H1 (cell line): ENCODE measurements around the gene NEUROG1. TPM values are rescaled to one million over a fixed set of nuclear protein-coding genes. Genes with fewer than 3 reads are reported as not detected.

Experiments used
- CTCF ChIA-PET: fragments of 300-600 bp; sonication (Branson Sonifier 250); formaldehyde crosslinking; loops from one replicate; lab custom pipeline; 2021; ENCODE audit not compliant: partially characterized antibody; lab: Charles Lee
- POLR2A ChIA-PET: fragments of 300-600 bp; sonication (Branson Sonifier 250); formaldehyde crosslinking; loops from one replicate; lab custom pipeline; 2021; ENCODE audit warnings: inconsistent platforms; ENCODE audit not compliant: partially characterized antibody; lab: Charles Lee
- DNase-seq, 2 experiments: peaks; one replicate each; pipeline versions ENCODE4 v3.0.0 to v3.0.0-alpha.2; 2010 to 2022; ENCODE audit warnings: low spot score in 2 of 2, low read depth in 1 of 2, mixed read lengths in 1 of 2
- FAIRE-seq: peaks from 2 replicates; lab custom pipeline; 2011; peaks lifted over from hg19 to GRCh38; lab: Jason Lieb, UNC
- H2AFZ ChIP-seq: 2 replicates; pipeline ENCODE4 v1.8.1; 2012; ENCODE audit warnings: low read length, inconsistent platforms
- H2AK5ac ChIP-seq: 2 replicates; pipeline ENCODE4 v1.6.1; 2013; ENCODE audit warnings: low read depth, low read length
- H2BK120ac ChIP-seq: replicated peaks from 2 replicates; pipeline ENCODE3; 2013; ENCODE audit warnings: low read depth, low read length, inconsistent platforms
- H2BK12ac ChIP-seq: 2 replicates; pipeline ENCODE4 v1.6.1; 2013; ENCODE audit warnings: low read depth, low read length
- H2BK15ac ChIP-seq: 2 replicates; pipeline ENCODE4 v1.6.1; 2013; ENCODE audit warnings: low read length
- H2BK20ac ChIP-seq: 2 replicates; pipeline ENCODE4 v1.6.1; 2013; ENCODE audit warnings: low read length
- H2BK5ac ChIP-seq: 2 replicates; pipeline ENCODE4 v1.6.1; 2013; ENCODE audit warnings: low read depth, low read length
- H3K14ac ChIP-seq: 2 replicates; pipeline ENCODE4 v1.6.1; 2013; ENCODE audit warnings: inconsistent platforms; ENCODE audit not compliant: insufficient read length
- H3K18ac ChIP-seq: 2 replicates; pipeline ENCODE4 v1.6.1; 2013; ENCODE audit warnings: low read length; ENCODE audit errors: extremely low read depth
- H3K23ac ChIP-seq: 2 replicates; pipeline ENCODE4 v1.6.1; 2013; ENCODE audit warnings: inconsistent platforms; ENCODE audit not compliant: insufficient read length
- H3K23me2 ChIP-seq: 2 replicates; pipeline ENCODE4 v1.6.1; 2013; ENCODE audit warnings: low read depth, low read length
- H3K27ac ChIP-seq: 2 replicates; pipeline ENCODE4 v1.6.1; 2011; ENCODE audit warnings: low read depth, low read length, inconsistent platforms
- H3K27me3 ChIP-seq, 4 experiments: replicated peaks in 1 of 4; 1 replicate in 1 of 4; 2 replicates in 3 of 4; pipeline versions ENCODE4 v1.6.1 to v1.8.1; 2011 to 2013; ENCODE audit warnings: low read length in 3 of 4, mild to moderate bottlenecking in 3 of 4, inconsistent platforms in 2 of 4, mixed read lengths in 2 of 4, moderate library complexity in 1 of 4; ENCODE audit not compliant: control insufficient read depth in 3 of 4, insufficient read depth in 3 of 4; ENCODE audit errors: extremely low read depth in 1 of 4
- H3K36me3 ChIP-seq, 4 experiments: 2 replicates each; pipeline versions ENCODE4 v1.6.1 to v1.8.1; 2011 to 2013; ENCODE audit warnings: mild to moderate bottlenecking in 4 of 4, low read length in 3 of 4, moderate library complexity in 2 of 4, control low read depth in 1 of 4, inconsistent platforms in 1 of 4; ENCODE audit not compliant: insufficient read depth in 4 of 4, control insufficient read depth in 2 of 4
- H3K4ac ChIP-seq: replicated peaks from 2 replicates; pipeline ENCODE3; 2013; ENCODE audit warnings: low read length, low read depth, mixed read lengths, inconsistent platforms; ENCODE audit not compliant: insufficient read length
- H3K4me1 ChIP-seq, 4 experiments: replicated peaks in 1 of 4; 1 replicate in 1 of 4; 2 replicates in 3 of 4; pipeline versions ENCODE4 v1.6.1 to v1.8.1; 2011 to 2013; ENCODE audit warnings: low read length in 3 of 4, inconsistent platforms in 2 of 4, mixed read lengths in 1 of 4; ENCODE audit not compliant: insufficient read depth in 4 of 4, control insufficient read depth in 3 of 4
- H3K4me2 ChIP-seq, 2 experiments: 2 replicates each; pipeline versions ENCODE4 v1.6.1 to v1.8.1; 2011 to 2013; ENCODE audit warnings: low read depth in 2 of 2, low read length in 2 of 2, control low read depth in 1 of 2, inconsistent platforms in 1 of 2, mild to moderate bottlenecking in 1 of 2; ENCODE audit not compliant: insufficient read depth in 1 of 2
- H3K4me3 ChIP-seq, 4 experiments: fragments of 200-600, 300-600 bp in 1 of 4; sonication (generic), shearing (Covaris generic), sonication (Bioruptor Twin) in 1 of 4; 2 replicates each; pipeline versions ENCODE4 v1.5.1 to v1.8.1; 2011 to 2016; ENCODE audit warnings: low read length in 4 of 4, low read depth in 3 of 4, control low read depth in 2 of 4, inconsistent platforms in 2 of 4, mild to moderate bottlenecking in 2 of 4, mixed read lengths in 1 of 4, moderate library complexity in 1 of 4; ENCODE audit not compliant: insufficient read depth in 2 of 4; ENCODE audit errors: extremely low read depth in 1 of 4
- H3K56ac ChIP-seq: replicated peaks from 2 replicates; pipeline ENCODE3; 2013; ENCODE audit warnings: low read depth, mild to moderate bottlenecking, mixed read lengths, low read length, inconsistent platforms; ENCODE audit not compliant: insufficient read length
- H3K79me1 ChIP-seq: 2 replicates; pipeline ENCODE4 v1.6.1; 2013; ENCODE audit warnings: low read depth, low read length, control low read depth
- H3K79me2 ChIP-seq, 2 experiments: 2 replicates each; pipeline versions ENCODE4 v1.6.1 to v1.8.1; 2012 to 2013; ENCODE audit warnings: low read length in 2 of 2, mild to moderate bottlenecking in 2 of 2, inconsistent platforms in 1 of 2; ENCODE audit not compliant: insufficient read depth in 2 of 2, control insufficient read depth in 1 of 2
- H3K9ac ChIP-seq, 4 experiments: replicated peaks in 1 of 4; 1 replicate in 1 of 4; 2 replicates in 3 of 4; pipeline versions ENCODE4 v1.6.1 to v1.8.1; 2011 to 2013; ENCODE audit warnings: low read depth in 3 of 4, low read length in 3 of 4, control low read depth in 2 of 4, mild to moderate bottlenecking in 2 of 4, moderate library complexity in 2 of 4, inconsistent platforms in 1 of 4; ENCODE audit errors: extremely low read depth in 1 of 4
- H3K9me3 ChIP-seq, 2 experiments: 2 replicates each; pipeline versions ENCODE4 v1.6.1 to v1.8.1; 2012 to 2013; ENCODE audit warnings: mild to moderate bottlenecking in 2 of 2, moderate library complexity in 2 of 2, control low read depth in 1 of 2, inconsistent platforms in 1 of 2, low read depth in 1 of 2, low read length in 1 of 2, mixed read lengths in 1 of 2; ENCODE audit not compliant: insufficient read depth in 2 of 2
- H4K20me1 ChIP-seq, 2 experiments: replicated peaks in 1 of 2; 2 replicates each; pipeline versions ENCODE3 to v1.8.1; 2011 to 2013; ENCODE audit warnings: inconsistent platforms in 2 of 2, low read length in 2 of 2, mild to moderate bottlenecking in 1 of 2; ENCODE audit not compliant: insufficient read depth in 2 of 2, control insufficient read depth in 1 of 2
- H4K5ac ChIP-seq: 2 replicates; pipeline ENCODE4 v1.6.1; 2013; ENCODE audit warnings: low read length, low read depth, mixed read lengths, inconsistent platforms; ENCODE audit not compliant: insufficient read length
- H4K8ac ChIP-seq: 2 replicates; pipeline ENCODE4 v1.8.0; 2013; ENCODE audit warnings: mild to moderate bottlenecking, moderate library complexity, low read length, inconsistent platforms; ENCODE audit not compliant: insufficient read depth; ENCODE audit errors: extremely low read depth
- H4K91ac ChIP-seq: replicated peaks from 2 replicates; pipeline ENCODE3; 2013; ENCODE audit warnings: low read length, mixed read lengths, inconsistent platforms; ENCODE audit not compliant: insufficient read length
- HDAC2 ChIP-seq, 2 experiments: fragments of 300-600 bp in 1 of 2; sonication (generic) in 1 of 2; IDR thresholded peaks; 2 replicates each; pipeline ENCODE4 v1.6.1; 2011 to 2012; ENCODE audit warnings: low read depth in 2 of 2, low read length in 2 of 2, mild to moderate bottlenecking in 2 of 2, moderate library complexity in 2 of 2, borderline replicate concordance in 1 of 2, inconsistent platforms in 1 of 2
- RAD21 ChIP-seq, 2 experiments: IDR thresholded peaks in 1 of 2; conservative IDR thresholded peaks in 1 of 2; 2 replicates each; pipeline ENCODE4 v1.6.1; 2011; ENCODE audit warnings: low read depth in 2 of 2, low read length in 2 of 2, improper control_type of control experiment in 1 of 2, inconsistent platforms in 1 of 2, mild to moderate bottlenecking in 1 of 2, moderate library complexity in 1 of 2
- WGBS, 2 experiments: shearing (Covaris generic) in 1 of 2; methylation state at CpG; one replicate each; pipeline versions ENCODE4 v1.1.6 to v1.1.7; 2013 to 2015; ENCODE audit warnings: low lambda C conversion rate in 2 of 2, mixed read lengths in 2 of 2, inconsistent platforms in 1 of 2, low coverage in 1 of 2, missing lambda C conversion rate in 1 of 2; ENCODE audit not compliant: insufficient replicate concordance in 2 of 2, insufficient coverage in 1 of 2, insufficient read length in 1 of 2; ENCODE audit errors: extremely low coverage in 1 of 2, missing lambda C conversion rate in 1 of 2; 5-methylcytosine and 5-hydroxymethylcytosine counted together
- polyA plus RNA-seq, 7 experiments: library from polyadenylated mRNA; depleted of rRNA in 3 of 7; stranded (reverse) in 5 of 7; unstranded in 2 of 7; fragments of >200 nt in 5 of 7; fragments of 200-250 nt in 2 of 7; gene quantifications; 1 replicate in 5 of 7; 2 replicates in 1 of 7; 4 replicates in 1 of 7; pipeline versions ENCODE4 v1.2.1 to v1.2.3, GENCODE V29; 2011 to 2013; ENCODE audit warnings: missing spikeins in 2 of 7, mixed read lengths in 2 of 7
- total RNA-seq: library from RNA; stranded (reverse); fragmentation: NEBNext Ultra II Directional; extraction: Animal tissue kit (Norgen Biotek cat#: 25700); gene quantifications from 2 replicates; pipeline ENCODE4 v1.2.1, GENCODE V29; 2021
- TF ChIP-seq, protein P1 (sequence below), 3 experiments: IDR thresholded peaks; 1 replicate in 2 of 3; 2 replicates in 1 of 3; pipeline versions ENCODE4 v1.5.1 to v1.6.1; 2011; ENCODE audit warnings: low read length in 3 of 3, mild to moderate bottlenecking in 3 of 3, inconsistent platforms in 2 of 3, low read depth in 1 of 3, moderate library complexity in 1 of 3; ENCODE audit not compliant: insufficient read depth in 1 of 3; ENCODE audit errors: control extremely low read depth in 1 of 3

The NEUROG1 gene
- total and polyA plus RNA-seq, 2 of the 8 experiments (the other 6 are each of a cell fraction or from before 2014, with no cell fraction given), result not detected

GRCh38 chr5:135553688-135554462 lies 18.1 kb upstream of the NEUROG1 start:
- Histone ChIP-seq H4K20me1 (peaks cover 0 to 8% of the 10 kb centered on the region in 2 experiments), H2BK15ac (no peak overlapping the region), H3K4me1 (no peaks in the 10 kb centered on the region; a peak in 2 of 7 replicates), H2AFZ (0 out of 2 replicates have a peak overlapping the region, but pooled peaks have one; percentile 19), H2BK120ac (no peak overlapping the region), H4K8ac (no peak overlapping the region), H3K9ac (no peak overlapping the region), H2BK12ac (no peak overlapping the region), H3K79me1 (no peaks in the 10 kb centered on the region), H3K4me3 (no peak overlapping the region), H2BK20ac (no peak overlapping the region), H3K23ac (no peak overlapping the region), H3K14ac (no peak overlapping the region), H2AK5ac (no peak overlapping the region), H3K4ac (no peak overlapping the region), H3K56ac (no peak overlapping the region), H3K18ac (no peak overlapping the region), H3K79me2 (no peaks in the 10 kb centered on the region), H3K27ac (no peak overlapping the region), H4K91ac (no peak overlapping the region), H3K23me2 (no peaks in the 10 kb centered on the region), H3K4me2 (no peak overlapping the region; a peak in 1 of 4 replicates), H3K9me3 (no peaks in the 10 kb centered on the region), H3K36me3 (no peaks in the 10 kb centered on the region), H3K27me3 (peaks cover 21 to 29% (median 28%) of the 10 kb centered on the region in 4 experiments), H2BK5ac (no peak overlapping the region), H4K5ac (no peak overlapping the region)
- peak; percentile 24 for FAIRE-seq
- ChIA-PET CTCF (interaction anchor here (0.7 to 11.4 kb wide), 33 partner anchors 13 to 660 kb away, joined by 3 to 778 read pairs (median 4); partner anchors contain the start of genes CXCL14, IL9, NEUROG1 and SLC25A48), POLR2A (interaction anchor here (0.6 to 1.9 kb wide), 2 partner anchors 24 to 87 kb away, joined by 3 to 6 read pairs; no protein-coding TSS in a partner anchor)
- TF ChIP-seq, protein P1, sequence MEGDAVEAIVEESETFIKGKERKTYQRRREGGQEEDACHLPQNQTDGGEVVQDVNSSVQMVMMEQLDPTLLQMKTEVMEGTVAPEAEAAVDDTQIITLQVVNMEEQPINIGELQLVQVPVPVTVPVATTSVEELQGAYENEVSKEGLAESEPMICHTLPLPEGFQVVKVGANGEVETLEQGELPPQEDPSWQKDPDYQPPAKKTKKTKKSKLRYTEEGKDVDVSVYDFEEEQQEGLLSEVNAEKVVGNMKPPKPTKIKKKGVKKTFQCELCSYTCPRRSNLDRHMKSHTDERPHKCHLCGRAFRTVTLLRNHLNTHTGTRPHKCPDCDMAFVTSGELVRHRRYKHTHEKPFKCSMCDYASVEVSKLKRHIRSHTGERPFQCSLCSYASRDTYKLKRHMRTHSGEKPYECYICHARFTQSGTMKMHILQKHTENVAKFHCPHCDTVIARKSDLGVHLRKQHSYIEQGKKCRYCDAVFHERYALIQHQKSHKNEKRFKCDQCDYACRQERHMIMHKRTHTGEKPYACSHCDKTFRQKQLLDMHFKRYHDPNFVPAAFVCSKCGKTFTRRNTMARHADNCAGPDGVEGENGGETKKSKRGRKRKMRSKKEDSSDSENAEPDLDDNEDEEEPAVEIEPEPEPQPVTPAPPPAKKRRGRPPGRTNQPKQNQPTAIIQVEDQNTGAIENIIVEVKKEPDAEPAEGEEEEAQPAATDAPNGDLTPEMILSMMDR (IDR thresholded peaks at IDR 0.05; ENCODE audit: control extremely low read depth in 1 of 3, insufficient read depth in 1 of 3, low read depth in 1 of 3, low read length in 3 of 3), result peak; percentile 68 to 86 (median 77)
- TF ChIP-seq HDAC2 (IDR thresholded peaks at IDR 0.05; ENCODE audit: borderline replicate concordance in 1 of 2, low read depth in 2 of 2, low read length in 2 of 2), result no peak
- peak; percentile 84 to 87 for TF ChIP-seq RAD21 (IDR thresholded peaks at IDR 0.05 in 1 of 2, conservative IDR thresholded peaks at IDR 0.05 in 1 of 2; ENCODE audit: low read depth in 2 of 2, low read length in 2 of 2)
- 44% methylated on average over 8 of the region's 8 CpGs; no CpG with 5 or more reads in 1 of the 2 experiments for WGBS, 2 experiments
- DNase-seq, result no peak
